Measurements from ENCODE around the gene KCNT2.

KCNT2 gene

GRCh38 chr1:196178083-196178635 is 430.1 kb downstream of the KCNT2 start:
- no peak for DNase-seq

All from activated CD4-positive, alpha-beta T cell treated with anti-CD3 and anti-CD28 coated beads, Interleukin-2, amount 50 U/mL, for 4 hours (primary cell).